Ishikawa (cell line): ENCODE data around the gene SEMA6D.

Source experiments
- CEBPB ChIP-seq: IDR thresholded peaks from 2 replicates; pipeline ENCODE4 v1.6.1; 2012
- CREB1 ChIP-seq: IDR thresholded peaks from 2 replicates; pipeline ENCODE4 v1.6.1; 2012; ENCODE audit warnings: low read depth
- EGR1 ChIP-seq: IDR thresholded peaks from 2 replicates; pipeline ENCODE4 v1.6.1; 2012
- EP300 ChIP-seq: IDR thresholded peaks from 2 replicates; pipeline ENCODE4 v1.6.1; 2012; ENCODE audit warnings: borderline replicate concordance
- FOXM1 ChIP-seq: IDR thresholded peaks from 2 replicates; pipeline ENCODE4 v1.6.1; 2012; ENCODE audit warnings: low read depth, borderline replicate concordance
- MAX ChIP-seq: IDR thresholded peaks from 2 replicates; pipeline ENCODE4 v1.6.1; 2012
- NFIC ChIP-seq: IDR thresholded peaks from 2 replicates; pipeline ENCODE4 v1.6.1; 2012
- RAD21 ChIP-seq: IDR thresholded peaks from 2 replicates; pipeline ENCODE4 v1.6.1; 2012; ENCODE audit warnings: low read depth
- TAF1 ChIP-seq: IDR thresholded peaks from 2 replicates; pipeline ENCODE4 v1.6.1; 2012; ENCODE audit warnings: low read depth, mild to moderate bottlenecking
- TEAD4 ChIP-seq: IDR thresholded peaks from 2 replicates; pipeline ENCODE4 v1.6.1; 2012
- YY1 ChIP-seq: IDR thresholded peaks from 2 replicates; pipeline ENCODE4 v1.6.1; 2012; ENCODE audit warnings: low read depth
- ZBTB7A ChIP-seq: IDR thresholded peaks from 2 replicates; pipeline ENCODE4 v1.6.1; 2012; ENCODE audit warnings: low read depth
- TF ChIP-seq, protein P1 (sequence below): IDR thresholded peaks from 2 replicates; pipeline ENCODE4 v1.6.1; 2012; ENCODE audit warnings: low read depth, mild to moderate bottlenecking
- TF ChIP-seq, protein P2 (sequence below): IDR thresholded peaks from 2 replicates; pipeline ENCODE4 v1.6.1; 2012

- TF ChIP-seq RAD21 (no peak), TAF1 (no peak), MAX (no peak), EGR1 (no peak), YY1 (no peak), EP300 (no peak), NFIC (no peak), FOXM1 (no peak), CEBPB (no peak), CREB1 (no peak), ZBTB7A (no peak), TEAD4 (no peak)
- TF ChIP-seq, protein P1, sequence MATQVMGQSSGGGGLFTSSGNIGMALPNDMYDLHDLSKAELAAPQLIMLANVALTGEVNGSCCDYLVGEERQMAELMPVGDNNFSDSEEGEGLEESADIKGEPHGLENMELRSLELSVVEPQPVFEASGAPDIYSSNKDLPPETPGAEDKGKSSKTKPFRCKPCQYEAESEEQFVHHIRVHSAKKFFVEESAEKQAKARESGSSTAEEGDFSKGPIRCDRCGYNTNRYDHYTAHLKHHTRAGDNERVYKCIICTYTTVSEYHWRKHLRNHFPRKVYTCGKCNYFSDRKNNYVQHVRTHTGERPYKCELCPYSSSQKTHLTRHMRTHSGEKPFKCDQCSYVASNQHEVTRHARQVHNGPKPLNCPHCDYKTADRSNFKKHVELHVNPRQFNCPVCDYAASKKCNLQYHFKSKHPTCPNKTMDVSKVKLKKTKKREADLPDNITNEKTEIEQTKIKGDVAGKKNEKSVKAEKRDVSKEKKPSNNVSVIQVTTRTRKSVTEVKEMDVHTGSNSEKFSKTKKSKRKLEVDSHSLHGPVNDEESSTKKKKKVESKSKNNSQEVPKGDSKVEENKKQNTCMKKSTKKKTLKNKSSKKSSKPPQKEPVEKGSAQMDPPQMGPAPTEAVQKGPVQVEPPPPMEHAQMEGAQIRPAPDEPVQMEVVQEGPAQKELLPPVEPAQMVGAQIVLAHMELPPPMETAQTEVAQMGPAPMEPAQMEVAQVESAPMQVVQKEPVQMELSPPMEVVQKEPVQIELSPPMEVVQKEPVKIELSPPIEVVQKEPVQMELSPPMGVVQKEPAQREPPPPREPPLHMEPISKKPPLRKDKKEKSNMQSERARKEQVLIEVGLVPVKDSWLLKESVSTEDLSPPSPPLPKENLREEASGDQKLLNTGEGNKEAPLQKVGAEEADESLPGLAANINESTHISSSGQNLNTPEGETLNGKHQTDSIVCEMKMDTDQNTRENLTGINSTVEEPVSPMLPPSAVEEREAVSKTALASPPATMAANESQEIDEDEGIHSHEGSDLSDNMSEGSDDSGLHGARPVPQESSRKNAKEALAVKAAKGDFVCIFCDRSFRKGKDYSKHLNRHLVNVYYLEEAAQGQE, result no peak
- TF ChIP-seq, protein P2, sequence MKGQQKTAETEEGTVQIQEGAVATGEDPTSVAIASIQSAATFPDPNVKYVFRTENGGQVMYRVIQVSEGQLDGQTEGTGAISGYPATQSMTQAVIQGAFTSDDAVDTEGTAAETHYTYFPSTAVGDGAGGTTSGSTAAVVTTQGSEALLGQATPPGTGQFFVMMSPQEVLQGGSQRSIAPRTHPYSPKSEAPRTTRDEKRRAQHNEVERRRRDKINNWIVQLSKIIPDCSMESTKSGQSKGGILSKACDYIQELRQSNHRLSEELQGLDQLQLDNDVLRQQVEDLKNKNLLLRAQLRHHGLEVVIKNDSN, result no peak
These were observed 73.9 kb downstream of the SEMA6D start for GRCh38 chr15:47791161-47791560.
